ENCODE results near the gene DNAH6. TPM values are rescaled to one million over a fixed set of nuclear protein-coding genes. Genes with fewer than 3 reads are reported as not detected.

Gene DNAH6
- total RNA-seq, 6 experiments from 2014 or later, result 0.66 to 2.3 (median 1.3) TPM

DNA sequence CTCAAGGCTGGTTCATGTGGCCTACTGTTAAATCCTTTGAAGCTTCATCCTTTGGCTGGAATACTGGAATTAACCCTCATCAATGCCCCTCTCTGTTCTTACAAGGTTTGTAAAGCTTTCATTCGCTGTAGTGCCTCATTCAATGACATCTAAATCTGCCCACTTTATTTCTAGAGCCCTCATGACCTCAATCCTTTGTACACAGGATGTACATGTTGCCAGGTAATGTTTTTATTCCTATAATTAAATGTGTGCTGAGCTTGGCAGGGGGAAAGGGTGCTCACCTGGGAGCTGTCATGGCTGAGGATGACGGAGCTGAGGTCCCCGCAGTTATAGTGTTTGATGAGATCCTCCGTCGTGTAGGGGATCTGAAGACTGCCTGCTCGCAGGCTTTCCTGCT is 325.3 kb downstream of the DNAH6 start:
- H3K36me3 ChIP-seq, result no peaks in the 10 kb centered on the region
- H3K9me3 ChIP-seq, result no peaks in the 10 kb centered on the region
- H3K4me3 ChIP-seq, result no peak overlapping the region
- no peaks in the 10 kb centered on the region for H3K4me1 ChIP-seq
- no peaks in the 10 kb centered on the region for H3K27me3 ChIP-seq
- intact Hi-C loops (cut with DNase I), result no loop called here
- TF ChIP-seq, protein P1, sequence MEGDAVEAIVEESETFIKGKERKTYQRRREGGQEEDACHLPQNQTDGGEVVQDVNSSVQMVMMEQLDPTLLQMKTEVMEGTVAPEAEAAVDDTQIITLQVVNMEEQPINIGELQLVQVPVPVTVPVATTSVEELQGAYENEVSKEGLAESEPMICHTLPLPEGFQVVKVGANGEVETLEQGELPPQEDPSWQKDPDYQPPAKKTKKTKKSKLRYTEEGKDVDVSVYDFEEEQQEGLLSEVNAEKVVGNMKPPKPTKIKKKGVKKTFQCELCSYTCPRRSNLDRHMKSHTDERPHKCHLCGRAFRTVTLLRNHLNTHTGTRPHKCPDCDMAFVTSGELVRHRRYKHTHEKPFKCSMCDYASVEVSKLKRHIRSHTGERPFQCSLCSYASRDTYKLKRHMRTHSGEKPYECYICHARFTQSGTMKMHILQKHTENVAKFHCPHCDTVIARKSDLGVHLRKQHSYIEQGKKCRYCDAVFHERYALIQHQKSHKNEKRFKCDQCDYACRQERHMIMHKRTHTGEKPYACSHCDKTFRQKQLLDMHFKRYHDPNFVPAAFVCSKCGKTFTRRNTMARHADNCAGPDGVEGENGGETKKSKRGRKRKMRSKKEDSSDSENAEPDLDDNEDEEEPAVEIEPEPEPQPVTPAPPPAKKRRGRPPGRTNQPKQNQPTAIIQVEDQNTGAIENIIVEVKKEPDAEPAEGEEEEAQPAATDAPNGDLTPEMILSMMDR (IDR thresholded peaks at IDR 0.05), result no peak
- TF ChIP-seq POLR2A (IDR thresholded peaks at IDR 0.05), result no peak
- WGBS (ENCODE audit: insufficient coverage, low coverage, low lambda C conversion rate, missing lambda C conversion rate), result 69% methylated on average over 1 of the region's 6 CpGs
- no peak overlapping the region for H3K27ac ChIP-seq
- DNase-seq (no peak), ATAC-seq (no peak)

DNA sequence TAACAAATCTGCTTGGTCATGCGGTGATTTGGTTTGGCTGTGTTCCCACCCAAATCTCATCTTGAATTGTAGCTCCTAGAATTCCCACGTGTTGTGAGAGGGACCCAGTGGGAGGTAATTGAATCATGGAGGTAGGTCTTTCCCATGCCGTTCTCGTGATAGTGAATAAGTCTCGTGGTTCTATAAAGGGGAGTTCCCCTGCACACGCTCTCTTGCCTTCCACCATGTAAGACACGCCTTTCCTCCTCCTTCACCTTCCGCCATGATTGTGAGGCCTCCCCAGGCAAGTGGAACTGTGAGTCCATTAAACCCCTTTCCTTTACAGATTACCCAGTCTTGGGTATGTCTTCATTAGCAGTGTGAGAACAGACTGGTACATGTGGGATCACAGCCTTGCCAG is 327.8 kb downstream of the DNAH6 start:
- no peaks in the 10 kb centered on the region for H3K36me3 ChIP-seq
- 83% methylated on average over 8 of the region's 8 CpGs for WGBS (ENCODE audit: insufficient coverage, low coverage, low lambda C conversion rate, missing lambda C conversion rate)
- no peaks in the 10 kb centered on the region for H3K27me3 ChIP-seq
- DNase-seq (no peak), ATAC-seq (no peak)
- H3K9me3 ChIP-seq, result no peaks in the 10 kb centered on the region
- H3K27ac ChIP-seq, result no peak overlapping the region
- H3K4me1 ChIP-seq, result no peaks in the 10 kb centered on the region
- H3K4me3 ChIP-seq, result no peak overlapping the region
- intact Hi-C loops (cut with DNase I), result no loop called here
- no peak for TF ChIP-seq POLR2A (IDR thresholded peaks at IDR 0.05)

DNA sequence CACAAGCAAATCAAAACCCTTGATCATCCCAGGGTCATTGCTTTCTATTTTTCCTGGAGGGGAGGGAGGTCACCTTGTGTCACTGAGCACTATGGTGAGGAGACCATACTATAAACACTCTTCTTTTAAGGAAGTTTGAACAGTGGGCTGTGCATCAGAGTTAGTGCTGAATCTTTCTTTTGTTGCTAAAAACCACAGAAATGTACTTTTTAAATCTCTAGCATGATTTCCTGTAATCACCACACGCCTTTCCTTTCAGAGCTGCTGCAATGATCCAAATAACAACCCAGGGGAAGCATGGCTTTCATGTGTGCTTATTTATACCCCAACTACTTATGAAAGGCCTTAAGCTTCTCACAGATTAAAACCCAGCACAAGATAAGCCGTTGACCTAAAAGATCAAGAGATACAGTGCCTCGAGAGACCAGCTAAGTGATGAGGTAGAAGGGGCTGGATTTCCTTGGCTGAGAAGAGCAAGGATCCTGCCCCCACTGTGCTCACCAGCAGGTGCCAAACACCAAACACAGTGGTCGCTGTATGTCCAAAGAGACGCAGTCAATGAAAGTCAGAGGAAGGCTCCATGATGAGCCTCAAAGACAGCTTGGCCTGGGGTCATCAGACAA is 329.9 kb downstream of the DNAH6 start:
- Histone ChIP-seq H3K36me3 (no peaks in the 10 kb centered on the region), H3K27ac (no peak overlapping the region), H3K4me3 (no peak overlapping the region), H3K9me3 (no peaks in the 10 kb centered on the region), H3K4me1 (no peaks in the 10 kb centered on the region), H3K27me3 (no peaks in the 10 kb centered on the region)
- WGBS (ENCODE audit: insufficient coverage, low coverage, low lambda C conversion rate, missing lambda C conversion rate), result 26% methylated on average over 5 of the region's 5 CpGs
- DNase-seq (no peak), ATAC-seq (peak; percentile 46 to 80 (median 60))
- TF ChIP-seq, protein P1 (IDR thresholded peaks at IDR 0.05), result no peak
- no peak for TF ChIP-seq POLR2A (IDR thresholded peaks at IDR 0.05)
- intact Hi-C loops (cut with DNase I), result no loop called here

DNA sequence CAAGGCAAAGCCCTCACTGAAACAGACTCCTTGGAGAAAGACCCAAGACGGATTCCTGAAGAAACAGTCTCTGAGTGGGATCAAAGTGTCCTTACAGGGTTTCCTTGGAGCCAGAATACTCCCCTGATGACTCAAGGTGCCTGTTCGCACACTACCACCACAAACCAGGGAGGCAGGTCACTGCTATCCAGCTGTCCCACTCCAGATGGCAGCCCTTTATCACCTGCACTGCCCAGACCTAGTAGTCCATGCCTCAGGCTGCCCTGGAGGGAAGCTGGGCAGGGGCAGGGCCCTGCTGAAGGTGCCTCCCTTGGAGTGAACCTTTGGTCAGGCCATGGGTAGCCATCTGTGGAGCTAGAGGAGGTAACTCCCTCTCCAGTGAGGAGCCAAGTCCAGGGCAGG is 330.4 kb downstream of the DNAH6 start:
- H3K9me3 ChIP-seq, result no peaks in the 10 kb centered on the region
- WGBS (ENCODE audit: insufficient coverage, low coverage, low lambda C conversion rate, missing lambda C conversion rate), result no CpG with 5 or more reads among the region's 2 CpGs
- ATAC-seq, result no peak
- no peaks in the 10 kb centered on the region for H3K27me3 ChIP-seq
- DNase-seq, result no peak
- H3K36me3 ChIP-seq, result no peaks in the 10 kb centered on the region
- intact Hi-C loops (cut with DNase I), result no loop called here
- H3K4me3 ChIP-seq, result no peak overlapping the region
- no peak overlapping the region for H3K27ac ChIP-seq
- H3K4me1 ChIP-seq, result no peaks in the 10 kb centered on the region
- TF ChIP-seq POLR2A (IDR thresholded peaks at IDR 0.05), result no peak
- TF ChIP-seq, protein P1 (IDR thresholded peaks at IDR 0.05), result no peak

DNA sequence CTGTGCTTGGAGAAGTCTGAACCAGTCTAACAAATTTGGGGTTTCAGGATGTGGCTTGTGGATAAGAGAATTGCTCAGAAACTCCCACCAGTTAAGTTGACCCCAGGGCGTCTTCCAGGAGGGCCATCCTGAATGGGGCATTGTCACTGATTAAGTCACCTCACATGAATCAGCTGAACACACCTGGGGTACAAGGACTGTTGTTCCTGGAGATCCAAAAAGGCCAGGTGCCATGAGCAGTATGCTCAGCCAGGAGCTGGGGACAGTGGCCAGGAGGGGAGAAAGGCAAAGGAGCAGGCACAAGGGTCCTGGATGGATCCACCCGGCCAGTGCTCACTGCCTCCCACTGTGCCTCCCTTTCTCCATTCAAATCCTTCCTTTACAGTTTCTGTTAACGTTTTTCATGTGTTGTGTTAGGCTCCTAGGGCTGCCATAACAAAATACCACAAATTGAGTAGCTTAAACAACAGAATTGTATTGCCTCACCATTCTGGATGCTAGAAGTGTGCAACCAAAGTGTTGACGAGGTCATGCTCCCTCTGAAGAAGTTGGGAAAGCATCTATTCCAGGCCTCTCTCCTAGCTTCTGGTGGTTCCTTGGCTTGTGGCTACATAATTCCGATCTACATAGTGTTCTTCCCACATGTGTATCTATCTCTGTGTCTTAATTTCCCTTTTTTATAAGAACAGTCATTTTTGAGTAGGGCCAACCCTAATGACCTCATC is 331.2 kb downstream of the DNAH6 start:
- ATAC-seq, result no peak
- no peak for DNase-seq
- H3K9me3 ChIP-seq, result no peaks in the 10 kb centered on the region
- TF ChIP-seq, protein P1 (IDR thresholded peaks at IDR 0.05), result no peak
- TF ChIP-seq POLR2A (IDR thresholded peaks at IDR 0.05), result no peak
- no peaks in the 10 kb centered on the region for H3K27me3 ChIP-seq
- WGBS (ENCODE audit: insufficient coverage, low coverage, low lambda C conversion rate, missing lambda C conversion rate), result 59% methylated on average over 5 of the region's 5 CpGs
- H3K4me1 ChIP-seq, result no peaks in the 10 kb centered on the region
- no peak overlapping the region for H3K4me3 ChIP-seq
- intact Hi-C loops (cut with DNase I), result no loop called here
- H3K36me3 ChIP-seq, result no peaks in the 10 kb centered on the region
- no peak overlapping the region for H3K27ac ChIP-seq

All from right lobe of liver (tissue), 6 donors.